Posterior cingulate gyrus (tissue), 11 donors: ENCODE results near the gene SLC2A11.
A peak's percentile ranks its signal among the peaks of the same experiment; 100 is the strongest.
"Not testable (repeated sequence)": the region's sequence is repeated elsewhere in the genome, so short reads cannot be mapped to it uniquely, and the experiment has no call there.

Experiments
- DNase-seq, 10 donors: peaks; one replicate each; pipeline versions ENCODE4 v3.0.0 to v3.0.0-alpha.2; 2020 to 2021; ENCODE audit warnings: mixed read lengths in 3 of 10
- intact Hi-C: fragments of 100-400 bp; cut with DNase I; formaldehyde crosslinking; loops from one replicate; pipeline ENCODE4 v1.15.1; 2023

The SLC2A11 gene

DNA sequence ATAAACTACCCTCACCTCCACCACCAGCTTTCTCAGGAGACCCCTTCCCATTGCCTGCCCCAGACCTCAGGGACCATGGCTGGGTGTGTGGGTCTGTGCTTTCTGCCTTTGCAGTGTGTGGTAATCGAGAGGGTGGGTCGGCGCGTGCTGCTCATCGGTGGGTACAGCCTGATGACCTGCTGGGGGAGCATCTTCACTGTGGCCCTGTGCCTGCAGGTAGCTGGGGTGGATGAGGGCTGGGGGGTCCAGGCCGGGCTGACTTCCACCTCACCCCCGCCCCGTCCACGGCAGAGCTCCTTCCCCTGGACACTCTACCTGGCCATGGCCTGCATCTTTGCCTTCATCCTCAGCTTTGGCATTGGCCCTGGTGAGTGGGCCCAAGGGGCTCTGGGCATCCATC, 26.0 kb downstream of the SLC2A11 start:
- intact Hi-C loops: no loop called here
- peak in 1 of 10 donors; percentile 47 for DNase-seq

DNA sequence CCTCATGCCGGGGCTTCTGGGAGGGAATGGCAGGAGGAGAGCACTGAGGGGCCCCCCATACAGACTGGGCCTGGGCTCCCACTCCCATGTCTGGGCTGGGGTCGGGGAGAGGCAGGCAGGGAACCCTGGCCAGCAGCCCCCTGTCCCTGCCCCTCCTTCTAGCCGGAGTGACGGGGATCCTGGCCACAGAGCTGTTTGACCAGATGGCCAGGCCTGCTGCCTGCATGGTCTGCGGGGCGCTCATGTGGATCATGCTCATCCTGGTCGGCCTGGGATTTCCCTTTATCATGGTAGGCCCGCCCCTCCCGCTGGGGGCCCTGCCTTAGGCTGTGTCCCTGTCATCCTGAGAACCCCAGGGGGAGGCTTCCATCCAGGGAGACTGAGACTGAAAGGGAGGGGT, 26.5 kb downstream of the SLC2A11 start:
- intact Hi-C loops: no loop called here

DNA sequence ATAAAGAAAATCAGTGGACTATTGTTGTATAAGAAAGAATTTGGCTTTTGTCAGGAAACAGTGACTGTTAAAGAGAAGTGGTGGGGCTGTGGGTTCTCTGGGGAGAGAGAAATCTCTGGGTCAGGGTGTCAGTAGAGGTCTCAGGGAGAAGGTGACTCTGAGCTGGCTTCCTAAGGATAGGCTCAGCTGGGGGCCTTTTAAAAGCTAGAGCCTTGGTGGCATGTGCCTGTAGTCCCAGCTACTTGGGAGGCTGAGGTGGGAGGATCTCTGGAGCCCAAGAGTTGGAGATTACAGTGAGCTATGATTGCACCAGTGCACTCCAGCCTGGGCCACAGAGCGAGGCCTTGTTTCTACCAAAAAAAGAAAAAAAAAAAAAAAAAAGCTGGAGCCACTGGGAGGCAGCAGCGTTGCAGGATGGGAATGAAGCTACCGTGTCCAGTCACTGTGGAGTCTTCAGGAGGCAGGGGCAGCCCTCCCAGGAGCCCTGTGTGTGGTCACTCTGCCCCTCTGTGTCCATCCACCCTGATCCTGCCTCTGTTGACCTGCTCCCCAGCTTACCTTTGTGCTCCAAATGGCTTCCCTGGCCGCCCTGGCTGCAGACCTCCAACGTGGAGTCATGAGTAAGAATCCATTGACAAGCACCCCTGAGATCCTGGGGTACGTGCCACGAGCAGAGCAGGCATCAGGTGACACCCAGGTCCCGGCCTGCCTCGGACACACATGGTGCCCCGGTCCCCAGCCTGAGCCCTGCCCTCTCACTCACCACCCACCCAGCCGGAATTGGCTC, 31.1 kb downstream of the SLC2A11 start:
- intact Hi-C loops: no loop called here
- peak in 2 of 10 donors; percentile 64 to 88 for DNase-seq

More for the DNA sequence above, 26.5 kb downstream of the SLC2A11 start:
- peak in 2 of 10 donors; percentile 39 to 72 for DNase-seq

DNA sequence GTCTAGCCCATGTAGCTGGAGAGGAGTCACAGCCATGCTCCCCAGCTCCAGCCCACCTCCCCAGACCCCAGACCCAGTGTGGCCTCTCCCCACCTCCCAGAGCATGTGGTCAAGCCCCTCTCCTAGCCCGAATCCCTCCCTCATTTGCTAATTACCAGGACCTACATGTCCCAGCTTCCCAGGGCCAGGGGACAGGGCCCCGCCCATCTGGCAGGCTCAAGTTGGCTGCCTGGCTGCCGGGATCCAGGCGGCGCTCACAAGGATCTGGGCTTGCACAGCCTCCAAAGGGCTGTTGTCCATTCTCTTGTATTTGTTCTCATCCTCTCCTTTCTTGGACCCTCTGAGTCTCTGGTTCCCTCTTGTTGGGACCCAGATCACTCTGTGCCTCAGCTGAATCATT, 31.9 kb downstream of the SLC2A11 start:
- DNase-seq: peak in 2 of 10 donors; percentile 34 to 63
- intact Hi-C loops: no loop called here

DNA sequence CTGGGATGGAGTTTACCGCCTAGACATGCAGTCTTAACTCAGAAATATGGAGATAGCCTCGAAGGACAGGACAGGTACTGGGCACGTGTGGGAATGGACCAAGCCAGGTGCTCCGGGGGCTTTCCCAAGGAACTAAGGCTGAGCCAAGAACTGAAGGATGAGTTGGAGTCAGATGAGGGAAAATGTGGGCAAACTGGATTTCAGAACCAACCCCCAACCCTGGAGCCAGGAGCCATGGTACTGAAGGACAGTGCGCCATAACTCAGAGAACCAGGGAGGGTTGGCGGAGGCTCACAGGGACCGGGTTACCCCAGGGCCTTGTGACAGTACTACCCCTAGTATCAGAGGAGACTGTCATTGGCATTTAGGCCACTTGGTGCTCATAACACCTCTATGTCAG, 34.1 kb downstream of the SLC2A11 start:
- intact Hi-C loops: no loop called here
- DNase-seq: peak in 1 of 10 donors; percentile 16

DNA sequence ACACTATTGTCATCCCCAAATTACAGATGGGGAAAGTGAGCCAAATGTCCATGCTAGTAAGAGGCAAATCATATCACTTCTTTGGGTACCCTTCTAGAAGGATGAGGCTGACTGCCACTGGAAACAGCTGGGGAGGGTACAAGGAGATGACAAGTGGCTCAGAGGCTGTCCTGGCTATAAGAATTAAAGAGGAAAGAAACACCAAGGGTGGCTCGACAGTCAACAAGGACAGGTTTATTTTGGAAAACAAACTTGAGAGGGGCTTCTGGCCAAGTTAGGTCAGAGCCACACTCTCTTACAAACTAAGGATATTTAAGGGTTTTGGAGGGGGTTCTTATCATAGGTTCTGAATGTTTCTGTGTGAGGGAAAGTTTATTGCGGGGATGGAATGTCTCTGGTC, 34.5 kb downstream of the SLC2A11 start:
- intact Hi-C loops: no loop called here
- peak in 1 of 10 donors; percentile 15 for DNase-seq

DNA sequence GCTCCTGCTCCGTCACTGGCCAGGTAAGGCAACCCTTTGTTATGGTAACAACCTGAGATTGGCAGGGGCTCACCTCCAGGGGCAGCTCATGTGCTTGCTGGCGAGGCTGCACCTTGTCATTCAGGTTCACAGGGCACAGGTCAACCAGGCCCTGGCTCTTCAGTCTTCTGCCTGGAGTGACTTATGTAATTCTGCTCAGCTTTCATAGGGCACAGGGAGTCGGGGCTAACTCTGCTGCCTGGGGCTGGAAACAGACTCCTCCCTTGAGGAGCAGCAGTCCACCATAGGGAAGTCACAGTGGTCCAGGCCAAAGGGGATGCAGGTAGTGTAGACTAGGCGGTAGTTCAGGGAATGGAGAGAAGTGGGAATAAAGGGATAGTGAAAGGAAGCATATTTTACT, 35.0 kb downstream of the SLC2A11 start:
- no peak for DNase-seq
- intact Hi-C loops: no loop called here

DNA sequence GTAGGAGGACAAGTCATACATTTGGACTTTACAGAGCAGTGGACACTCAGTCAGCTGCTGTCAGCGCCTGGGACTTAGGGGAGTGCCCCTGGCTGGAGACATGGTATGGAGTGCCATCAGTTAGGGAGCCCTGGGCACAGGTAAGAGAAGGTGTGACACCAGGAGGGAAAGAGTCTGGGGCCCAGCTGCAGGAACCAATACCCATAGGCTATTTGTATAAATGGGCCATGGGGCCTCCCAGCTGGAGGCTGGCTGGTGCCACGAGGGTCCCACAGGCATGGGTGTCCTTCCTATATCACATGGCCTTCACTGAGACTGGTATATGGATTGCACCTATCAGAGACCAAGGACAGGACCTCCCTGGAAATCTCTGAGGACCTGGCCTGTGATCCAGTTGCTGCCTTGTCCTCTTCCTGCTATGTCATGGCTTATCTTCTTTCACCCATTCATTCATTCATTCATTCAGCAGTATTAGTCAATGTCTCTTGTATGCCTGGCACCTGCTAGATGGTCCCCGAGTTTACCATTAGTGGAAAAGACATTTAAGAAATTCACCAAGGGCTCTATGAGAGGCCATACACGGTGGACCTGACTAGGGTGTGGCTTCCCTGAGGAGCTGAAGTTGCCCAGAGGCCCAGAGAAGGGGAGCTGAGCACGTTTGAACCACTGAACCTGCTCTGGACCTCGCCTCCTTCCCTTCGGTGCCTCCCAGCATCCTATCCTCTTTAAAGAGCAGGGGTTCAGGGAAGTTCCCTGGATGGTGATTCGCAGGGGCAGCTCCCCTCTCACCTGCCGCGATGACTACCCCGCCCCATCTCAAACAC, 35.7 kb downstream of the SLC2A11 start:
- DNase-seq: peak in 1 of 10 donors; percentile 32
- intact Hi-C loops: no loop called here

DNA sequence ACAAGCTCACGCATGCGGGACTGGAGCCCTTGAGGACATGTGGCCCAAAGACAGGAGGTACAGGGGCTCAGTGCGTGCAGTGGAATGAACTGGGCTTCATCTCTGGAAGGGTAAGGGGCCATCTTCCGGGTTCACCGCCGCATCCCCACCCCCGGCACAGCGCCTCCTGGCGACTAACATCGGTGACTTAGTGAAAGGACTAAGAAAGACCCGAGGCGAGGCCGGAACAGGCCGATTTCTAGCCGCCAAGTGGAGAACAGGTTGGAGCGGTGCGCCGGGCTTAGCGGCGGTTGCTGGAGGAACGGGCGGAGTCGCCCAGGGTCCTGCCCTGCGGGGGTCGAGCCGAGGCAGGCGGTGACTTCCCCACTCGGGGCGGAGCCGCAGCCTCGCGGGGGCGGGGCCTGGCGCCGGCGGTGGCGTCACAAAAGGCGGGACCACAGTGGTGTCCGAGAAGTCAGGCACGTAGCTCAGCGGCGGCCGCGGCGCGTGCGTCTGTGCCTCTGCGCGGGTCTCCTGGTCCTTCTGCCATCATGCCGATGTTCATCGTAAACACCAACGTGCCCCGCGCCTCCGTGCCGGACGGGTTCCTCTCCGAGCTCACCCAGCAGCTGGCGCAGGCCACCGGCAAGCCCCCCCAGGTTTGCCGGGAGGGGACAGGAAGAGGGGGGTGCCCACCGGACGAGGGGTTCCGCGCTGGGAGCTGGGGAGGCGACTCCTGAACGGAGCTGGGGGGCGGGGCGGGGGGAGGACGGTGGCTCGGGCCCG, 36.5 kb downstream of the SLC2A11 start, which contains the start of gene MIF:
TSS of gene MIF (plus strand) at position 439 of the 765 bp plus-strand sequence. CDS start at position 531, 92 bp downstream.
- DNase-seq: peak; percentile 93 to 100 (median 96)
- intact Hi-C loops: no loop called here

DNA sequence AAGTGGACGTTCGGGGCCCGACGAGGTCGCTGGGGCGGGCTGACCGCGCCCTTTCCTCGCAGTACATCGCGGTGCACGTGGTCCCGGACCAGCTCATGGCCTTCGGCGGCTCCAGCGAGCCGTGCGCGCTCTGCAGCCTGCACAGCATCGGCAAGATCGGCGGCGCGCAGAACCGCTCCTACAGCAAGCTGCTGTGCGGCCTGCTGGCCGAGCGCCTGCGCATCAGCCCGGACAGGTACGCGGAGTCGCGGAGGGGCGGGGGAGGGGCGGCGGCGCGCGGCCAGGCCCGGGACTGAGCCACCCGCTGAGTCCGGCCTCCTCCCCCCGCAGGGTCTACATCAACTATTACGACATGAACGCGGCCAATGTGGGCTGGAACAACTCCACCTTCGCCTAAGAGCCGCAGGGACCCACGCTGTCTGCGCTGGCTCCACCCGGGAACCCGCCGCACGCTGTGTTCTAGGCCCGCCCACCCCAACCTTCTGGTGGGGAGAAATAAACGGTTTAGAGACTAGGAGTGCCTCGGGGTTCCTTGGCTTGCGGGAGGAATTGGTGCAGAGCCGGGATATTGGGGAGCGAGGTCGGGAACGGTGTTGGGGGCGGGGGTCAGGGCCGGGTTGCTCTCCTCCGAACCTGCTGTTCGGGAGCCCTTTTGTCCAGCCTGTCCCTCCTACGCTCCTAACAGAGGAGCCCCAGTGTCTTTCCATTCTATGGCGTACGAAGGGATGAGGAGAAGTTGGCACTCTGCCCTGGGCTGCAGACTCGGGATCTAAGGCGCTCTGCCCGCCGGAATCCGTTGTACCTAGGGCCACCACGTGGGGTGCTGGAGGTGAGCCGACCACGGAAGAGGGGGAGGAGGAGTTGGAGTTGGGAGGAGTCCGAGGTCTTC, 37.3 kb downstream of the SLC2A11 start:
- peak; percentile 40 to 94 (median 66) for DNase-seq
- intact Hi-C loops: no loop called here

DNA sequence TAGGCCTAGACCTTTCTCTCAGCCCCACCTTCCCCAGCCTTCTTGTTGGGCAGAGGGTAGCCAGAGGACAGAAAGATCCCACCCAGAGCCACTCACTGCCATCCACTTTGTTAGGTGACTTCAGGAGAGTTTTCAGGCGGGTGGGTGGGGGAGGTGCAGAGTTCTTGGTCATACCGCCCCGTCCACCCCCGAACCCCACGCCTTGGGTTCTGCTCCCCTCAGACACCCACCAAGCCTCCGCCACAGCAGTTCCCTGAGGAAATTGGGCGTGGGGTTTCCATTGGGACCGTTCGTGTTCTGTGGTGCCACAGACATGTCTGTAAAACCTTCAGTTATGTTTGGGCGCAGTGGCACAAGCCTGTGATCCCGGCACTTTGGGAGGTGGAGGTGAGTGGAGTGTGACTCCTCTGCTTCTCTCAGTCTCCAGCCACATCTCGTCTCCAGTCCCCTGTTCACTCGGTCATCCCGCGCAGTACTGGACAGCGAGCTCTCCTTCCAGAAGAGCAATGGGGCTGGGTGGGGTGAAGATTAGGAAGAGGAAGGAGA, 38.0 kb downstream of the SLC2A11 start:
- intact Hi-C loops: no loop called here
- DNase-seq: peak in 1 of 10 donors; percentile 52

DNA sequence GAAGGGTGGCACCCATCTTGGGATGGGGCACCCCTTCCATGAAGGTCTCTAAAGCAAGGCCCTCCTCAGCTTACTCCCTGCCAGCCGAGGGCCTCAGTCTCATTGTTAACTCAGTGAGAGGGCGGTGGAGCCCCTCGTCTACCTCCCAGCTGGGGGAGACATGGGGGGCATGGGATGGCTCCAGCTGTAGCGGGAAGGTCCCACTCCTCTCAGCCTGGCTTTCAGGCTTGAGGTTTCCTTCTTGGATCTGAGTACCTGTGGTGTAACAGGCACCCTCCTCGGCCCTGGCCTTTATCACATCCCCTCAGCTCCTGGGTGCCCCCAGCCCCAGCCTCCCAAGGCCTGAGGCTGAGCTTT, 38.5 kb downstream of the SLC2A11 start:
- intact Hi-C loops: no loop called here
- DNase-seq: peak in 1 of 10 donors; percentile 59

DNA sequence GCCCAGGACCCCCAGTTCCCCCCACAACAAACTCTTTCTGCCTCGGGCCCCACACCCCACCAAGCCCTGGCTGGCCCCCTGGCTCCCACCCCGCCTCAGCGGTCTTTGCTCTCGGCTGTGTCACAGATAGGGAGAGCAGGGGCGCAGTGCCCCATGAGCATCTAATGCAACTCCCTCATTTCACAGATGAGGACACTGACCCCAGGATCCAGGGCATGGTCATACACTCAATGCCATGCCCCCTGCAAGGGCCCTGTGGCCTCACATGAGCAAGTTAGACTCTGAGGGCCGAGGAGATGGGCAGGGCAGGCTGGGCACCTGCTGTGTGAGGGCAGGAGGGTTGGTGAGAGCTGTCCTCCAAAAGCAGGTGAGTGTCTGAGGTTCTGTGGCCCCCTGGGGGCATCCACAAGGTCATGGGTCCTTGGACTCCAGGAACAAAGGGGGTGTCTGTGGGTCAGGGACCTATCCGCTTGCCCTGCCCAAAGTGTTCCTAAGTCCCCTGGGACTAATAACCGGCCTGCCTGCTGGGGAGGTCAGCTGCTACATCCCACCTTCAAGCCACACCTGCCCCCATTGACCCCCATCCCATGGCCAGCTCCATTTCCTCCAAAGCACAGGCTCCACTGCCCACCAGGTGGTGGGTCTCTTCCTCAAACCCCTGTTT, 39.0 kb downstream of the SLC2A11 start:
- intact Hi-C loops: no loop called here
- DNase-seq: peak in 1 of 10 donors; percentile 59

DNA sequence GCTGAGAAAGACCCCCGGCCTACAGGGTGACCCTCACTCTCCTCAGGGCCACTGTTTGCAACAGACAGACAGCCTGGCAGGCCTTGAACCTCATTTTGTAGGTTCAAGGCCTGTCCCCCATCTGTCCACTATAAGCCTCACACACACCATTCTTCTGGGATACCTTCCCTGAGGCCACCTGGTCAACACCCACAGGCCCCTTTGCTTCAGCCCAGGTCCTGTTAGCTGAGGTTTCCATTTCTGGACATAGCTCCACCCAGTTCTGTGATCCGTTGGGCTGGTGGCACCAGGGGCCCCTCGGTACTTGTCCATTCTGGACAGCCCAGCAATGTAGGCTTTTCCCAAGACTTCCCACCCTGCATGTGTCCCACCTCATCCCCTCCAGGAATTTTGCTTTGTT, 39.6 kb downstream of the SLC2A11 start:
- peak in 1 of 10 donors; percentile 37 for DNase-seq
- intact Hi-C loops: no loop called here

DNA sequence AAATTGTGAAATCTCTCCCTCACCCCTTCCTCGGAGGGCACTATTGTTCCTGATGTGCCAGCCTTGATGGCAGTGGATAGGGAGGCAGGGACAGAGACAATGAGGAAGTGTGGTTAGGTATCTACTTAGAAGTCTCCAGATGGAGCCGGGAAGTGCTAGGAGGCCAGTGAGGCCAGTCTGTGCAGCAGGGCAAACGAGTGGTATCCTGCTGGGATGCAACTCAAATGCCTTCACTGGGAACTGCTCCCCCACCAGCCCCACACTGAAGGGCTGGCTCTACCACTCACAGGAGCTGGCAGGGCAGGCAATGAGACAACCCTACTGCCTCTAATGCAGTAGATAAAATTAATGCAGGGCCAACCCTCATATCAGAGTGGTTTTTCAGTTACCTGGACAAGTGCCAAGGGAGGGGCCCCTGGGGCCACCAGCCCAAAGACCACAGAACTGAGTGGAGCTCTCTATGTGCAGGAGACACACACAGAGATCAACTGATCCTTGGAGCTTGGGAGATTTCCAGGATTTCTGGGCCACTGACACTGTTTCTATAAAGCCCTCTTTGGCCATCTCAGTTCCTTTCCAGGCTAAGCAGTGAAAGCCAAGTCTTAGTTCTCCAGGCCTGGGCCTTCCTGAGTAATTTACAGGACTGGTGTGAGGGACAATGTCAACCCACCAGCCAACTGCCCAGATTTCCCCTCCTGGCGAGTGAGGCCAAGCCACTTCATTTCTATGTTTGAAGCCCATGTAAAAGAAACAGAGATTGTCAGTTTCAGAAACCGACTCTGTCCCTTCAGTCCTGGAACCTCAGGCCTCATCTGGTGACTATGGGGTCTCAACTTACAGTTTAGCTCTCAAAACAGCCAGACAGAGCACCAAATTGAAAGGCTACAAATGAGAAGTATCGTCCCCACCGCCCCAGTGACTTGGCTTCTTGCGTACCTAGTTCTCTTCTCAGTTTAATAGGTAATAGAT, 40.6 kb downstream of the SLC2A11 start:
- DNase-seq: peak in 1 of 10 donors; percentile 55

DNA sequence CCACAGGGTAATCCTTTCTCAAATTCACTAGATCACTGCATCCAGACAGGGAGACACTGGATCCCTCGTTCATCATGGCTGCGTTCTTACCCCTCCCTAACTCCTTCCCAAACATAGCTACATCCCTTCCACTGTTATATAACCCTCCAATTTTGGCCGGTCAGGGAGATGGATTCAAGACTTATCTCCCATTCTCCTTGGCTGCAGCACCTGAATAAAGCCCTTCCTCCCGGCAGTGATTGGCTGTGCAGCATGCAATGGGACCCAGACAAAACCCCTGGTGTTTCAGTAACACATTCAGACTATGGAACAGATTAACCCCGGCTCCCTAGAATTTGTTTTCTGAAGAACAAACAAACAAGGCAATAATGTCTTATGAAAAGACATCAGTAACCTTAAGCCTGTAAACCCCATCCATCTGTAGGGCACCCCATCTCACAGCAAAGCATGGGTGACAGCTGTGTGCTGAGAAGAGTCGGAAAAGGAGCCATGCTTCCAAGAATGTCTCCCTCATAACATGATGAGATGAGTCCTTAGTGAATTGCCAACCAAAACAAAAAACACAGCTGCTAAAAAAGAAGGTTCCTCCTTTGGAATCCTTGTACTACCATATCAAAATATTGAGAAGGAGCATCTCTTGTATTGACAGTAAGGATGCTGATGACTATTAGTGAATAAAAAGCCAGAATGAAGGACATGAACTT, 41.5 kb downstream of the SLC2A11 start:
- DNase-seq: peak in 1 of 10 donors; percentile 52

More for the DNA sequence above, 40.6 kb downstream of the SLC2A11 start:
- intact Hi-C loops: no loop called here

DNA sequence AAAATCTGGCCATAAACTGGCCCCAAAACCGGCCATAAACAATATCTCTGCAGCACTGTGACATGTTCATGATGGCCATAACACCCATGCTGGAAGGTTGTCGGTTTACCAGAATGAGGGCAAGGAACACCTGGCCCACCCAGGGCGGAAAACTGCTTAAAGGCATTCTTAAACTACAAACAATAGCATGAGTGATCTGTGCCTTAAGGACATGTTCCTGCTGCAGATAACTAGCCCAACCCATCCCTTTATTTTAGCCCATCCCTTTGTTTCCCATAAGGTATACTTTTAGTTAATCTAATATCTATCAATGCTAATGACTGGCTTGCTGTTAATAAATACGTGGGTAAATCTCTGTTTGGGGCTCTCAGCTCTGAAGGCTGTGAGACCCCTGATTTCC, 42.6 kb downstream of the SLC2A11 start:
- DNase-seq: peak in 1 of 10 donors; percentile 5
- intact Hi-C loops: not testable (repeated sequence)

More for the DNA sequence above, 41.5 kb downstream of the SLC2A11 start:
- intact Hi-C loops: no loop called here
